GM12864 (cell line): Measurements from ENCODE around the gene TMC1.
"Not testable (repeated sequence)": the region's sequence is repeated elsewhere in the genome, so short reads cannot be mapped to it uniquely, and the experiment has no call there.

Source experiments
- DNase-seq: peaks from one replicate; pipeline ENCODE4 v3.0.0-alpha.2; 2011; ENCODE audit warnings: low read depth
- H3K4me3 ChIP-seq: 2 replicates; pipeline ENCODE4 v1.5.1; 2011; ENCODE audit warnings: mild to moderate bottlenecking, low read depth, low read length, control low read depth
- TF ChIP-seq, protein P1 (sequence below): IDR thresholded peaks from 2 replicates; pipeline ENCODE4 v1.5.1; 2011; ENCODE audit warnings: low read depth, mild to moderate bottlenecking, moderate library complexity, low read length, control low read depth, inconsistent platforms; ENCODE audit errors: missing control alignments

TMC1 gene

DNA sequence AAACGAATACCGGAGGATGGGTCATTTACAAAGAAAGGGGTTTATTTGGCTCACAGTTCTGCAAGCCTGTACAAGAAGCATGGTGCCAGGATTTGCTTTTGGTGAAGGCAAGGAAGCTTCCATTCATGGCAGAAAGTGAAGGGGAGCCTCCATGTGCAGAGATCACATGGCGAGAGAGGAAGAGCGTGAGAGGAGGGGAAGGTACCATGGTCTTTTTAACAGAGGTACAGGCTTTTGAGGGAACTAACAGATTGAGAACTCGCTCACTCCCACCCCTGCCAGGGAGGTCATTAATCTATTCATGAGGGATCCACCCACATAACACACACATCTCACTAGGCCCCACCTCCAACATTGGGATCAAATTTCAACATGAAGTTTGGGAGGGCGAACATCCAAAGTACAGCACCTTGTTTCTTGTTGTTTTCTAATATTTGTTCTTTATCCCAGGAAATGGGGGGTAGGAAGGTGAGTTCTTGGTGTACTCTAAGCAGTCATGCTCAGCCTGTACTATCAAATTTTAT is 18.5 kb downstream of the TMC1 start:
- H3K4me3 ChIP-seq = no peak overlapping the region
- no peak for DNase-seq
- TF ChIP-seq, protein P1, sequence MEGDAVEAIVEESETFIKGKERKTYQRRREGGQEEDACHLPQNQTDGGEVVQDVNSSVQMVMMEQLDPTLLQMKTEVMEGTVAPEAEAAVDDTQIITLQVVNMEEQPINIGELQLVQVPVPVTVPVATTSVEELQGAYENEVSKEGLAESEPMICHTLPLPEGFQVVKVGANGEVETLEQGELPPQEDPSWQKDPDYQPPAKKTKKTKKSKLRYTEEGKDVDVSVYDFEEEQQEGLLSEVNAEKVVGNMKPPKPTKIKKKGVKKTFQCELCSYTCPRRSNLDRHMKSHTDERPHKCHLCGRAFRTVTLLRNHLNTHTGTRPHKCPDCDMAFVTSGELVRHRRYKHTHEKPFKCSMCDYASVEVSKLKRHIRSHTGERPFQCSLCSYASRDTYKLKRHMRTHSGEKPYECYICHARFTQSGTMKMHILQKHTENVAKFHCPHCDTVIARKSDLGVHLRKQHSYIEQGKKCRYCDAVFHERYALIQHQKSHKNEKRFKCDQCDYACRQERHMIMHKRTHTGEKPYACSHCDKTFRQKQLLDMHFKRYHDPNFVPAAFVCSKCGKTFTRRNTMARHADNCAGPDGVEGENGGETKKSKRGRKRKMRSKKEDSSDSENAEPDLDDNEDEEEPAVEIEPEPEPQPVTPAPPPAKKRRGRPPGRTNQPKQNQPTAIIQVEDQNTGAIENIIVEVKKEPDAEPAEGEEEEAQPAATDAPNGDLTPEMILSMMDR = no peak

DNA sequence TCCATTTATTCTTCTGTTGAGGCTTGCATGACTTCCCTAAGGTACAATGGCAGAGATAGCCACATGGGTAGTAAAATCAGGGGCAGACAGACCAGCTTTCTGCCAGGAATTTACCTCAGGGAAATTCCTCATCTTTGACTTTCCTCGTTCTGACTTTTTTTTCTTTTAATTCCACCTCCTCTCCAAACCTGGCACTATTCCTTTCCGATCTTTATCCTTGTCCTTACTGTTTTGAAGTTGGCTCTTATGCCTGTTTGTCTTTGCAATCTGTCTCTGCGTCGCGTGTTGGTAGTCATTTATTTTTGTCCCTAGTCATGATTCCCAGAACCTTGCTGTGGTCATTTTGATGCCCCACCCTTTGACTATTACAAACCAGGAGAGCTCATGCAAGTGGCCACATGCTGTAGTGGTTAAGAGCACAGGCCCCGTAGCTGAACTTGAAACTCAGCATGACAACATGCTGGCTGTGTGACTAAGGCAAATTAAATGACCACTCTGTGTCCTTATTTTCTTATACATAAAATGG is 19.0 kb downstream of the TMC1 start:
- DNase-seq = no peak
- TF ChIP-seq, protein P1 = no peak
- no peak overlapping the region for H3K4me3 ChIP-seq

DNA sequence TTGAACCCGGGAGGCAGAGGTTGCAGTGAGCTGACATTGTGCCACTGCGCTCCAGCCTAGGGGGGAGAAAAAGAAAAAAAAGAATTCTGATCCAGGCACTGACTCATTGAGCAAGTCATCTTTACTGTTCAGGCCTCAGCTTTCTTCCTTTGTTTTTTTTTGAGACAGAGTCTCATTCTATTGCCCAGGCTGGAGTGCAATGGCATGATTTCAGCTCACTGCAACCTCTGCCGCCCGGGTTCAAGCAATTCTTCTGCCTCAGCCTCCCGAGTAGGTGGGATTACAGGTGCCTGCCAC is 21.1 kb downstream of the TMC1 start:
- not testable (repeated sequence) for DNase-seq, H3K4me3 ChIP-seq

DNA sequence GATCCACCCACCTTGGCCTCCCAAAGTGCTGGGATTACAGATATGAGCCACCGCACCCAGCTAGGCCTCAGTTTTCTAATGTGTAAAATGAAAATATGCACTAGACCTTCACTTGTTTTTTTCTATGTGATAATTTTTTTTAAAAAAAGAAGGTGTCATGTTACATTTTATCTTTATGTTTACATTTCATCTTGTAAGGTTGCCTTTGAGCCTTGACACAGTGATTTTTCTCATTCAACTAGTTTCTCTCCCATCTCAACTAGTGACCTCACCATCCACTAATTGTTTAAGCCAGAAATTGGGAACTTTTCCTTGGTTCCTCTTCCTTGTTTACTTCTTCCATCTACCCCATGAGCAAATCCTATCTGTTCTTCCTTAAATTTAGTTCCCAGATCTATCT is 21.5 kb downstream of the TMC1 start:
- TF ChIP-seq, protein P1 = no peak
- no peak overlapping the region for H3K4me3 ChIP-seq

DNA sequence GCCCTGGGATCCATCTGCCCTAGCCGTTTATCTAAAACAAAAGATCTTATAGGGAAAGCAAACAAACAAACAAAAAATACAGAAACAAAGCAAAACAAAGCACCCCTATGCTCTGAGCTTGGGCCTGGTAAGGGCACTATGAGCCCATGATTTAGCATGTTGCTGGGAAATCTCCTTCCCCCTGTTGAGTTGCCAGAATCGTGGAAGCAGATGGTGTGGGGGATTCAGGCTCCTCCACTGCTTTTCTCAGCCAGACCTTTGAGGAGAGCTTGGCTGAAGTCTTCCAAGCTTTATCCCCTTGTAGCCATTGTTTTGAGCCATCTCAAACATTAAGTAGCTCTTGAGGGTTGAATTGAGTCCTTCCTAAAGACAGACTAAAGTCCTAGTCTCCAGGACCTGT is 29.9 kb downstream of the TMC1 start:
- DNase-seq = no peak
- TF ChIP-seq, protein P1 = no peak

More for the DNA sequence above, 21.5 kb downstream of the TMC1 start:
- DNase-seq = no peak

DNA sequence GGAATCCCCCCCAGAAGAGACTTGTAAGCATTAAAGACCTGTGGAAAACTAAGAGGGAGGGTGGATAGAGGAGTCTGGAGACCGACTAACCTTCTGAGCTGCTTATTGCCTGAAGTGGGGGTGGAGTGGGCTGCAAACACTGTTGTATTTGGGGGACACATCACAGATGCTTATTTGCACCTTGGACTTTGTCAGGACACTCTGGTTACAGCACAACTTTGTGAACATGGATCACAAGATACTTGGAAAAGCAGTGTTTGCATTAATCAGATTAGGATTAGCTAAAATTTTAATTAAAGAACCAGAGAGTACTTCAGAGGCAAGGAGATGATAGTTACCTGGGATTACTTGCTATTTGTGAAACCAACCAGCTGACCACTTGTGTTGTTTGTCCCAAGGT is 30.9 kb downstream of the TMC1 start:
- TF ChIP-seq, protein P1 = no peak
- no peak for DNase-seq
- no peak overlapping the region for H3K4me3 ChIP-seq

More for the DNA sequence above, 29.9 kb downstream of the TMC1 start:
- H3K4me3 ChIP-seq = no peak overlapping the region

DNA sequence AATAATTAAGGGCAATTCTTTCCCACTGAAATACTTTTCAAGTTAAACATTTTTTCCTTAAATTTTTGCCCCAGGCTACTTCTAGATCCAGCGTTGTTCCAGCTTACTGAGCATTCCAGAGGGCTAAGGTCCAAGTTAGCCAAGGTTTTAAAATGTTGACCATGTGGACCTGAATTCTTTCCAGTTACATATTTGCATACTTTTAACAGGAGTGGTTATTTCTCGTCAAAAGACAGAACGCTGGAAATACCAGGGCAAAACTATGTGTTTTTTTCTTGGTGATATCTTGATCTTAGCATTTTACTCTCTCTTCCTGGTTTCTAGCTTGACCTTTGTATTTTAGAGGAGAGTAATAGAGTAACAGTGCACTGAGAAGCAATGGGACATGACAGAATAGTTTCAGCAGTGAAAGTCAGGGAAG is 32.8 kb downstream of the TMC1 start:
- TF ChIP-seq, protein P1 = no peak
- no peak overlapping the region for H3K4me3 ChIP-seq
- no peak for DNase-seq

DNA sequence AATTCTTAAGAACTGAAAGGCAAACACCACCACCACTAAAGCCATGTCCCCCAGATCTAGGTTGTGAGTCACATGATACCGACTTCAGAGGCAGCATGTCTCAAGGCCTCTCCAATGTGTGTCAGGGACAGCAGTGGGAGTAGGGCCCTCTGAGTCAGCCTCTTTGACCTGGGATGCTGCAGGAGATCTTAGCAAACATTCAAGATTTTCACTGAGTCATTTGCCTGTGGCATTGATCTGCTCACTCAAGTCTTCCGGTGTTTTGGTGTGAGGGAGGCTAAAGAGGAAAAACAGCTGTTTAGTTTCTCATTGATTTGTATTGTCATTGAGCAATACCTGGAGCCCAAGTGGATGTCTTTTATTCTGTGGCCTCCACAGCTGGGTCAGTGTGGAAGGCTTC is 36.1 kb downstream of the TMC1 start:
- DNase-seq = no peak
- H3K4me3 ChIP-seq = no peak overlapping the region
- TF ChIP-seq, protein P1 = no peak
